Measurements from ENCODE around the gene FAM13A.

Gene FAM13A

DNA sequence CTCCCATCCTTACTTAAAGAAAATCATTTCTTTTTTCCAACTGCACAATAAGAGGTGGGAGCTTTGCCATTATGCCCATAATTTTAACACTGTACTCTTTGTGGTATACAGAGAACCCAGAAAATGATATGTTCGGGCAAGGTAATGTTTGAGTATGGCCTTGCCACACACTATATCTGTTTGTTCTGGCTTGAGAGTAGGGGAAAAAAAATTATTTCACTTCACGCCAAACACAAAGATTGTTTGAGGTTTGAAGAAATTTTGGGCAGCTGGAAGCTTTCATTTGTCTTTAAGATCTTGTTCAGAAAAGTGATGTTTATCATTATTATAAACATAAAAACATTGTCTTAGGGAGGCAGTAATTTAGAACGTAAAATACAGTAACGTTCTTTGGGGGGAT lies 244.0 kb downstream of the FAM13A start:
- no peak overlapping the region for H3K4me3 ChIP-seq (ENCODE audit: low read depth, low read length)
- TF ChIP-seq, protein P1, sequence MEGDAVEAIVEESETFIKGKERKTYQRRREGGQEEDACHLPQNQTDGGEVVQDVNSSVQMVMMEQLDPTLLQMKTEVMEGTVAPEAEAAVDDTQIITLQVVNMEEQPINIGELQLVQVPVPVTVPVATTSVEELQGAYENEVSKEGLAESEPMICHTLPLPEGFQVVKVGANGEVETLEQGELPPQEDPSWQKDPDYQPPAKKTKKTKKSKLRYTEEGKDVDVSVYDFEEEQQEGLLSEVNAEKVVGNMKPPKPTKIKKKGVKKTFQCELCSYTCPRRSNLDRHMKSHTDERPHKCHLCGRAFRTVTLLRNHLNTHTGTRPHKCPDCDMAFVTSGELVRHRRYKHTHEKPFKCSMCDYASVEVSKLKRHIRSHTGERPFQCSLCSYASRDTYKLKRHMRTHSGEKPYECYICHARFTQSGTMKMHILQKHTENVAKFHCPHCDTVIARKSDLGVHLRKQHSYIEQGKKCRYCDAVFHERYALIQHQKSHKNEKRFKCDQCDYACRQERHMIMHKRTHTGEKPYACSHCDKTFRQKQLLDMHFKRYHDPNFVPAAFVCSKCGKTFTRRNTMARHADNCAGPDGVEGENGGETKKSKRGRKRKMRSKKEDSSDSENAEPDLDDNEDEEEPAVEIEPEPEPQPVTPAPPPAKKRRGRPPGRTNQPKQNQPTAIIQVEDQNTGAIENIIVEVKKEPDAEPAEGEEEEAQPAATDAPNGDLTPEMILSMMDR (IDR thresholded peaks at IDR 0.05; ENCODE audit: control insufficient read depth, extremely low read depth, insufficient read depth), result no peak
- DNase-seq (ENCODE audit: low read depth), result no peak

DNA sequence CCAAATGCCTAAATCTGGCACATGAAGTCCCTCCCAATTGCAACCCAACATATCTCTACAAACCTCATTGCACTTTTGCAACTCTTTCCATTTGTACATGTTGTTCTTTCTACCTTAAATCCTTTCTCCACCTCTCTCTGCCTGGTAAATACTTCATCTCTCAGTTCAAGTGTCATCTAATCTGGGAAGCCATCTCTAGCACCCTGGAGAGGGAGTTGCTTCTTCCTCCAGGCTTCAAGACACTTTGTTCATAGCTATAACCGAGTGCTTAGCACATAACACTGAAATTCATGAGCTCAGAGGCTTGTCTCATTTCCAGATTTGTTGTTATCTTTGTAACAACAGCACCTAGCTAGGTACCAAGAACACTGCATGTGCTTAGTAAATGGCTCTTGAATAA lies 244.6 kb downstream of the FAM13A start:
- H3K4me3 ChIP-seq (ENCODE audit: low read depth, low read length), result no peak overlapping the region
- no peak for DNase-seq (ENCODE audit: low read depth)
- TF ChIP-seq, protein P1 (IDR thresholded peaks at IDR 0.05; ENCODE audit: control insufficient read depth, extremely low read depth, insufficient read depth), result no peak

DNA sequence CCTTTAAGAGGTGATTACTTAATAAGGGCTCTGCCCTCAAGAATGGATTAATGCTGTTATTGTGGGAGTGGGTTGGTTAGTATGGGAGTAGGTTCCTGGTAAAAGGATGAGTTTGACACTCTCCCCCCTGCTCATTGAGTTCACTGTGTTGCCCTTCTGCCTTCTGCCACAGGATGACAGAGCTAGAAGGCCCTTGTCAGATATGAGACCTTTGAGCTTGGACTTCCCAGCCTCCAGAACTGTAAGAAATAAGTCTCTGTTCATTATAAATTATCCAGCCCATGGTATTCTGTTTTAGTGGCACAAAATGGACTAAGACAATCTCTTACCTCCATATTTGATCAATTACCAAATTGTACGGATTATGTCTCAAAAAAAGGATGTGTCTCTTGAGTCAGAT lies 245.1 kb downstream of the FAM13A start:
- no peak overlapping the region for H3K4me3 ChIP-seq (ENCODE audit: low read depth, low read length)
- DNase-seq (ENCODE audit: low read depth), result no peak
- TF ChIP-seq, protein P1 (IDR thresholded peaks at IDR 0.05; ENCODE audit: control insufficient read depth, extremely low read depth, insufficient read depth), result no peak

DNA sequence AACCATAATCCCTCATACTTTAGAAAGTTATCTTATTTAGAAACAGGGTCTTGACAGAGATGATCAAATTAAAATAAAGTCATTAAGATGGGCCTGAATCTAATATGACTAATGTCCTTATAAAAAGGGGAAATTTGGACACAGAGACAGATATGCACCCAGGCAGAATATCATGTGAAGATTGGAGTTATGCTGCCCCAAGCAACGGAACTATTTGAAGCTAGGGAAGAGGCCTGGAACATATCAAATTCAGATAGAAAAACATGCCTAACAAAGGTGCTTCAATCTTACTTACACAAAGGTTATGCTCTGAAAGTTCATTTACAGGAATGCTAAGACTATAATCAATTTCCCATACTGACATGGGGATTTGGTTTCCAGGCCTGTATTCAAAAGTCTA lies 246.7 kb downstream of the FAM13A start:
- DNase-seq (ENCODE audit: low read depth), result no peak
- no peak overlapping the region for H3K4me3 ChIP-seq (ENCODE audit: low read depth, low read length)
- TF ChIP-seq, protein P1 (IDR thresholded peaks at IDR 0.05; ENCODE audit: control insufficient read depth, extremely low read depth, insufficient read depth), result no peak

DNA sequence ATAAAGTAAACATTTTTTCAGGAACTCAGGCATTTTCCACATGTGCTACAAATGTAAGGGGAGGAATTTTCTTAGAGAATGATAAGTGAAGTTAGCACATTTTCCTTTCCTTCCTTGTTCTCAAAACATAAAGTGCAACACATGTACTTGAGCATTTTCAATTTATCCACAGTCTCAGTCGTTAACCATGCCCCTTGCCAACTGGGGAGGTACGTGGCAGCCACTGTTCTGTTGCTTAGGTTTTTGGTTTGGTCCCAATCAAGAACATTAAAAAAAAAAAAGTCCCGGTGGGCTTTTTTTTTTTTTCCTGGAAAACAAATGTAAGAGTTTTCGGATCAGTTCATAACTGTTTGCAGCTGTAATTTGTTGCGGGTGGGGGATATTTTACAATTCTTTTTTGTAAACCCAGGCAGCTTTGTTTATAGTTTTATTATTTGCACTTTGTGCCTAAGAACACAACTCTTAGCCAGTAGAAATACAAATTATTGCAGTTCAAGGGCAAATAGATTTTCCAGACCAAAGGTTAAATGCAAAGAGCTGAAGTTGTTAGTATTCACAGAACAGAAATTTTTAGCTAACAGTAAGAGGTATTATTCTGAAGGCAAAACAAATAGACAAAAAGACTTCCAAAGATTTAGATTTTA lies 247.3 kb downstream of the FAM13A start:
- H3K4me3 ChIP-seq (ENCODE audit: low read depth, low read length), result no peak overlapping the region
- TF ChIP-seq, protein P1 (IDR thresholded peaks at IDR 0.05; ENCODE audit: control insufficient read depth, extremely low read depth, insufficient read depth), result no peak
- DNase-seq (ENCODE audit: low read depth), result no peak

DNA sequence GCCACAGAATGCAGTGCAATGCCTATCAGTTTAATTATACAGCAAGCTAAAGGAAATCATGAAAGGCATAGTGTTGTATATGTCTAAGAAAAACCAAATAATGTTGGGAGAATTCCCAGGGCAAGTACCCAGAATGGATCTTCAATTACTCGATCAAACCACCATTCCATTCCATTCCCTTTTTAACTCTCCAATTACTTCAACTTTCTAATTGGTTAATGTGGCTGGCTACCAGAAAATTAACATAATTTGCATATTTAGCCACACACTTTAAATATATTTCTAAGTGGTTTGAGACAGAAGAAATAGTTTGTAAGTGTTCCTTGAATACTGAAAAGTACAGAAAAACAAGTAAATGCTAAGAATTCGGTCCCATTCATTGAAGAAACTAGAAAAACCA lies 247.9 kb downstream of the FAM13A start:
- H3K4me3 ChIP-seq (ENCODE audit: low read depth, low read length), result no peak overlapping the region
- TF ChIP-seq, protein P1 (IDR thresholded peaks at IDR 0.05; ENCODE audit: control insufficient read depth, extremely low read depth, insufficient read depth), result no peak
- DNase-seq (ENCODE audit: low read depth), result no peak

DNA sequence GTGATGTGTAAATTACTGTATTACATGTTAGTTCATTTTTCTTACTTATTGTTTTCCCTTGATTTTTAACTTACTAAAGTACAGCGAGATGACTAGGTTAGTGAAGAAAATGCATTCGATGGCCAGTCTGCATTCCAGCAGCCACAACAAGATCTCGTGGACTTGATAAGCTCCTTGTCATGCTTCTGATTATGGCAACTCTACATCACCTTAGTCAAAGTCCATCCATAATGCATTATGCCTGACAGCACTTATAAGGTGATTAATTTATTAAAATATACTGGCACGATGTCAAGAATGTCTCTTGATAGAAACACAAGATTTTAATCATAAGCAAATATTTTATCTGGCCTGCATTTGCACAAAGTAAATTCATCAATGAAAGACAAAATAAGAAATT lies 249.5 kb downstream of the FAM13A start:
- TF ChIP-seq, protein P1 (IDR thresholded peaks at IDR 0.05; ENCODE audit: control insufficient read depth, extremely low read depth, insufficient read depth), result no peak
- DNase-seq (ENCODE audit: low read depth), result no peak
- no peak overlapping the region for H3K4me3 ChIP-seq (ENCODE audit: low read depth, low read length)

All from LNCaP clone FGC (cell line).